Testis (tissue), 3 donors: ENCODE data around the gene LTBP1. TPM values are rescaled to one million over a fixed set of nuclear protein-coding genes. Genes with fewer than 3 reads are reported as not detected.

Experiments used
- DNase-seq: peaks from one replicate; pipeline ENCODE4 v3.0.0-alpha.2; 2019
- H3K27ac ChIP-seq, 2 donors: fragments of 200-600 bp; sonication (generic); one replicate each; pipeline ENCODE4 v1.5.1; 2019
- H3K27me3 ChIP-seq: fragments of 200-600 bp; sonication (generic); one replicate; pipeline ENCODE4 v1.5.1; 2019
- H3K36me3 ChIP-seq: fragments of 200-600 bp; sonication (generic); one replicate; pipeline ENCODE4 v1.5.1; 2017; ENCODE audit warnings: low read depth; ENCODE audit errors: missing control alignments
- H3K4me1 ChIP-seq: fragments of 200-600 bp; sonication (generic); one replicate; pipeline ENCODE4 v1.5.1; 2019
- H3K4me3 ChIP-seq, 2 donors: fragments of 200-600 bp; sonication (generic); one replicate each; pipeline ENCODE4 v1.5.1; 2017 to 2019
- H3K9me3 ChIP-seq: fragments of 200-600 bp; sonication (generic); one replicate; pipeline ENCODE4 v1.5.1; 2017
- CTCF ChIP-seq, 3 experiments: fragments of 450-650 bp in 2 of 3; fragments of 200-600 bp in 1 of 3; sonication (generic) in 1 of 3; IDR thresholded peaks; one replicate each; pipeline ENCODE4 v1.5.1; 2016 to 2019; ENCODE audit warnings: antibody characterized with exemption in 3 of 3, mild to moderate bottlenecking in 2 of 3, moderate library complexity in 1 of 3
- POLR2A ChIP-seq: fragments of 450-650 bp; IDR thresholded peaks from one replicate; pipeline ENCODE4 v1.6.1; 2017; ENCODE audit warnings: antibody characterized with exemption, mild to moderate bottlenecking, moderate library complexity
- WGBS, 2 donors: methylation state at CpG; one replicate each; pipeline ENCODE4 v1.1.5; 2018; 5-methylcytosine and 5-hydroxymethylcytosine counted together
- intact Hi-C: fragments of 100-400 bp; cut with DNase I; formaldehyde crosslinking; loops from one replicate; pipeline ENCODE4 v1.15.1; 2023; ENCODE audit warnings: low total_unique reads
- polyA plus RNA-seq: library from polyadenylated mRNA; stranded (reverse); fragments of 350-450 nt; fragmentation: Illumina TruSeq; extraction: RNeasy Lipid Tissue Mini Kit (QIAGEN cat#74804); gene quantifications from one replicate; pipeline ENCODE4 v1.2.3, GENCODE V29; 2014; ENCODE audit warnings: low read depth, low replicate concordance; ENCODE audit not compliant: insufficient read depth
- total RNA-seq, 2 donors: library from RNA; depleted of rRNA; stranded (reverse); fragments of >200 nt; gene quantifications; one replicate each; pipeline ENCODE4 v1.2.3, GENCODE V29; 2016

LTBP1 gene
- total and polyA plus RNA-seq, 3 donors from 2014 or later, result 39.6 to 51.5 (median 44.0) TPM

GRCh38 chr2:33118651-33119050 is 171.9 kb downstream of the LTBP1 start:
- Histone ChIP-seq H3K9me3 (no peaks in the 10 kb centered on the region), H3K4me3 (no peak overlapping the region), H3K27me3 (no peaks in the 10 kb centered on the region), H3K36me3 (no peaks in the 10 kb centered on the region), H3K27ac (no peak overlapping the region), H3K4me1 (no peaks in the 10 kb centered on the region)
- intact Hi-C loops, result no loop called here
- no peak for TF ChIP-seq CTCF (IDR thresholded peaks at IDR 0.05)
- TF ChIP-seq POLR2A, result no peak
- no peak for DNase-seq
- WGBS, 2 donors, result 59 to 78% methylated on average over 6 of the region's 6 CpGs

- no peak for DNase-seq
These were observed 174.7 kb downstream of the LTBP1 start for GRCh38 chr2:33121416-33121815.

GRCh38 chr2:33121925-33122324 is 175.2 kb downstream of the LTBP1 start:
- 76 to 82% methylated on average over 10 of the region's 10 CpGs for WGBS, 2 donors
- no peak for TF ChIP-seq POLR2A
- no peak for TF ChIP-seq CTCF (IDR thresholded peaks at IDR 0.05)
- DNase-seq, result no peak
- H3K36me3 ChIP-seq, result no peaks in the 10 kb centered on the region
- intact Hi-C loops, result no loop called here
- H3K4me3 ChIP-seq, result no peak overlapping the region
- no peaks in the 10 kb centered on the region for H3K9me3 ChIP-seq
- no peak overlapping the region for H3K27ac ChIP-seq
- H3K4me1 ChIP-seq, result no peaks in the 10 kb centered on the region
- no peaks in the 10 kb centered on the region for H3K27me3 ChIP-seq

More at GRCh38 chr2:33121416-33121815, 174.7 kb downstream of the LTBP1 start:
- Histone ChIP-seq H3K4me1 (no peaks in the 10 kb centered on the region), H3K27me3 (no peaks in the 10 kb centered on the region), H3K27ac (no peak overlapping the region), H3K9me3 (no peaks in the 10 kb centered on the region), H3K4me3 (no peak overlapping the region), H3K36me3 (no peaks in the 10 kb centered on the region)
- WGBS, 2 donors, result 71 to 80% methylated on average over 10 of the region's 10 CpGs
- TF ChIP-seq CTCF (IDR thresholded peaks at IDR 0.05) (no peak), POLR2A (no peak)
- intact Hi-C loops, result no loop called here

GRCh38 chr2:33122726-33123125 is 176.0 kb downstream of the LTBP1 start:
- Histone ChIP-seq H3K9me3 (no peaks in the 10 kb centered on the region), H3K4me1 (no peaks in the 10 kb centered on the region), H3K27me3 (no peaks in the 10 kb centered on the region), H3K36me3 (no peaks in the 10 kb centered on the region), H3K27ac (no peak overlapping the region), H3K4me3 (no peak overlapping the region)
- intact Hi-C loops, result no loop called here
- DNase-seq, result no peak
- WGBS, 2 donors, result 75 to 95% methylated on average over 3 of the region's 3 CpGs
- TF ChIP-seq POLR2A, result no peak

GRCh38 chr2:33123216-33123615 is 176.5 kb downstream of the LTBP1 start:
- intact Hi-C loops, result no loop called here
- Histone ChIP-seq H3K4me1 (no peaks in the 10 kb centered on the region), H3K27me3 (no peaks in the 10 kb centered on the region), H3K4me3 (no peak overlapping the region), H3K9me3 (no peaks in the 10 kb centered on the region), H3K36me3 (no peaks in the 10 kb centered on the region), H3K27ac (no peak overlapping the region)
- TF ChIP-seq POLR2A, result no peak
- no peak for DNase-seq

- WGBS, 2 donors, result 93 to 100% methylated on average over 1 of the region's 1 CpG
- no peak for DNase-seq
- Histone ChIP-seq H3K27ac (no peak overlapping the region), H3K4me1 (no peaks in the 10 kb centered on the region), H3K4me3 (no peak overlapping the region), H3K27me3 (no peaks in the 10 kb centered on the region), H3K9me3 (no peaks in the 10 kb centered on the region), H3K36me3 (no peaks in the 10 kb centered on the region)
- no peak for TF ChIP-seq POLR2A
- no peak for TF ChIP-seq CTCF (IDR thresholded peaks at IDR 0.05)
- intact Hi-C loops, result no loop called here
These were observed 179.8 kb downstream of the LTBP1 start for GRCh38 chr2:33126552-33126951.
